HUES48 (cell line): ENCODE measurements around the gene PXN.
A peak's percentile ranks its signal among the peaks of the same experiment; 100 is the strongest.
"Not testable (repeated sequence)": the region's sequence is repeated elsewhere in the genome, so short reads cannot be mapped to it uniquely, and the experiment has no call there.

Source experiments
- H3K27ac ChIP-seq: one replicate; pipeline ENCODE4 v1.7.0; 2013; ENCODE audit warnings: low read depth, low read length, inconsistent platforms
- H3K27me3 ChIP-seq: 2 replicates; pipeline ENCODE4 v1.6.1; 2013; ENCODE audit warnings: mild to moderate bottlenecking, low read length; ENCODE audit not compliant: control insufficient read depth, insufficient read depth
- H3K36me3 ChIP-seq: 2 replicates; pipeline ENCODE4 v1.6.1; 2013; ENCODE audit warnings: low read length; ENCODE audit not compliant: control insufficient read depth, insufficient read depth
- H3K4me1 ChIP-seq: 2 replicates; pipeline ENCODE4 v1.6.1; 2013; ENCODE audit warnings: mild to moderate bottlenecking, low read length; ENCODE audit not compliant: control insufficient read depth, insufficient read depth
- H3K4me3 ChIP-seq: 2 replicates; pipeline ENCODE4 v1.5.1; 2013; ENCODE audit warnings: mild to moderate bottlenecking, low read depth, low read length
- H3K9ac ChIP-seq: 2 replicates; pipeline ENCODE4 v1.6.1; 2013; ENCODE audit warnings: mild to moderate bottlenecking, low read depth, low read length, moderate library complexity
- H3K9me3 ChIP-seq: 2 replicates; pipeline ENCODE4 v1.6.1; 2013; ENCODE audit warnings: low read length; ENCODE audit not compliant: control insufficient read depth, insufficient read depth

PXN gene

DNA sequence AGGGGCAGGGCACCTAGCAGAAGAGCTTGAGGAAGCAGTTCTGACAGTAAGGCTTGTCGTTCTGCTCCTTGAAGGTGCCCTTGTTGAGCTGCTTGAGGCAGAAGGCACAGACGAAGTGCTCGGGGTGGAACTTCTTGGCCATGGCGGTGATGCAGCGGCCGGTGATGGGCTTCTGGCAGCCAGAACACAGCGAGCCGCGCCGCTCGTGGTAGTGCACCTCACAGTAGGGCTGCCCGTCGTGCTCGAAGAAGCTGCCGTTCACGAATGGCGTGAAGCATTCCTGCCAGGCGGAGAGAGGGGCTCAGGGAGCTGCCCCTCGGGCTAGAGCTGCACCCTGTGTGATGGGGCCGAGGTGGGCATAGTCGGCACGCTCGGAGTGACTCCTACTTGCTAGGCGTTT lies 53.2 kb downstream of the PXN start:
- Histone ChIP-seq H3K9me3 (no peaks in the 10 kb centered on the region), H3K4me3 (no peak overlapping the region), H3K27me3 (no peaks in the 10 kb centered on the region), H3K36me3 (peaks cover 69% of the 10 kb centered on the region), H3K9ac (no peak overlapping the region), H3K27ac (no peak overlapping the region), H3K4me1 (no peaks in the 10 kb centered on the region)

GRCh38 chr12:120211904-120212283 lies 53.6 kb downstream of the PXN start:
- H3K4me3 ChIP-seq, result no peak overlapping the region
- H3K27ac ChIP-seq, result no peak overlapping the region
- peaks cover 72% of the 10 kb centered on the region for H3K36me3 ChIP-seq
- no peaks in the 10 kb centered on the region for H3K4me1 ChIP-seq
- no peaks in the 10 kb centered on the region for H3K27me3 ChIP-seq
- no peak overlapping the region for H3K9ac ChIP-seq
- no peaks in the 10 kb centered on the region for H3K9me3 ChIP-seq

DNA sequence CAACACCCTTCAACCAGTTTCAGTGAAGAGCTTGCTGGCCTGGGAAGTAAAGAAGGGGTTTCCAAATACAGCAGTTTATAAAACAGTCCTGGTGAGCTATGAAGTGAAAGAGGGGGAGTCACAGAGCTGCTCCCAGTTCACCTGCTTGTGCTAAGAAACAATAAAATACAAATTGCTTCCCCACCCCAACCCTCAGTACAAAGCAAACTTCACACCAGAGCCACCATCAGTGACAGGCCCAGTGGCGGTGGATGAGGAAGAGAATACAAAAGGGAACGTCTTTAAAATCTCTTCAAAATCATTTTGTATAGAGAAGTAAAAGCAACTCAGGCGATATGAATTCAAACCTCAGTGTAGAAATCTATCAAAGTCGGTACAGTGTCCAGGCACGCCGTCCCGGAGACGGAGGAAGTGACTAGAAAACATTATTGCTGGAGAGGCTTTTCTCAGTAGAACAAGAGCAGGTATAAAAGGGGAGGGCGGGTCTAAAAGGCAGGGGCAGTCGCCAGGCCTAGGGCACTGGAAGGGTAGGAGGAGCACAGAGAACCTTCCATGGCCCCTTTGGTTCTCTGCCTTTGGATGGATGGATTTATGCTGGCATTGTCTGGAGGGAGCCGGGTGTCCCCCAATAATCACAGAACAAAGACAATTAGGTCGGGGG lies 54.2 kb downstream of the PXN start:
- no peaks in the 10 kb centered on the region for H3K9me3 ChIP-seq
- no peaks in the 10 kb centered on the region for H3K4me1 ChIP-seq
- no peak overlapping the region for H3K9ac ChIP-seq
- no peaks in the 10 kb centered on the region for H3K27me3 ChIP-seq
- peaks cover 78% of the 10 kb centered on the region for H3K36me3 ChIP-seq
- no peak overlapping the region for H3K4me3 ChIP-seq
- no peak overlapping the region for H3K27ac ChIP-seq

DNA sequence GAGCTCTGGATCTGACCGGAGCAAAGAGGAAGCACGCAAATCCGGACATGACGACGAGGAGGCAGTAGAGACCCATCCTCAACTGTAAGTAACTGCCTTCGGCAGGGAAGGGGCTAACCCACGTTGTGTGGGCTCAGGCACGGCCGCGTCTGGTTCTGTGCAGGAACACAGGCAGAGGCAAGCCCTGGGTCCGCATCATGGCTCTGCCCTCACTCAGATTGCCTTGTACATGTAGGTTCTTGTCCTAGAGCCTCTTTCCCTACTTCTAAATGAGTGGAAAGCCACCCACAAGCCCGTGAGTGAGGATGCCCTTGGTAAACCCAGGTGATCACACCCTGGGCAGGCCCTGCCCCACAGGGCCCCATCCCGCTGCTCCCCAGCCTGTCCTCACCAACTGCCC lies 55.7 kb downstream of the PXN start:
- H3K36me3 ChIP-seq, result peaks cover 72% of the 10 kb centered on the region
- H3K9ac ChIP-seq, result no peak overlapping the region
- H3K9me3 ChIP-seq, result no peaks in the 10 kb centered on the region
- no peaks in the 10 kb centered on the region for H3K27me3 ChIP-seq
- no peak overlapping the region for H3K4me3 ChIP-seq
- no peak overlapping the region for H3K27ac ChIP-seq
- H3K4me1 ChIP-seq, result no peaks in the 10 kb centered on the region

GRCh38 chr12:120207227-120207626 lies 58.3 kb downstream of the PXN start:
- Histone ChIP-seq H3K9ac (no peak overlapping the region), H3K4me1 (no peaks in the 10 kb centered on the region), H3K27me3 (no peaks in the 10 kb centered on the region), H3K36me3 (peaks cover 49% of the 10 kb centered on the region), H3K4me3 (no peak overlapping the region), H3K9me3 (no peaks in the 10 kb centered on the region), H3K27ac (no peak overlapping the region)

GRCh38 chr12:120206781-120207180 lies 58.7 kb downstream of the PXN start:
- H3K36me3 ChIP-seq, result peaks cover 45% of the 10 kb centered on the region
- H3K9me3 ChIP-seq, H3K4me1 ChIP-seq, H3K4me3 ChIP-seq, H3K9ac ChIP-seq, H3K27ac ChIP-seq, H3K27me3 ChIP-seq: not testable (repeated sequence)

- Histone ChIP-seq H3K36me3 (peaks cover 39% of the 10 kb centered on the region), H3K4me1 (no peaks in the 10 kb centered on the region), H3K27me3 (no peaks in the 10 kb centered on the region), H3K9ac (no peak overlapping the region), H3K27ac (no peak overlapping the region), H3K9me3 (no peaks in the 10 kb centered on the region), H3K4me3 (no peak overlapping the region)
Measured at GRCh38 chr12:120206228-120206627, 59.3 kb downstream of the PXN start.

- Histone ChIP-seq H3K27me3 (no peaks in the 10 kb centered on the region), H3K4me1 (peaks cover 4% of the 10 kb centered on the region; the same call in 1 of the 2 replicates), H3K36me3 (peaks cover 35% of the 10 kb centered on the region), H3K4me3 (no peak overlapping the region), H3K9me3 (no peaks in the 10 kb centered on the region), H3K9ac (no peak overlapping the region), H3K27ac (no peak overlapping the region)
Measured at GRCh38 chr12:120204171-120204570, 61.4 kb downstream of the PXN start.

DNA sequence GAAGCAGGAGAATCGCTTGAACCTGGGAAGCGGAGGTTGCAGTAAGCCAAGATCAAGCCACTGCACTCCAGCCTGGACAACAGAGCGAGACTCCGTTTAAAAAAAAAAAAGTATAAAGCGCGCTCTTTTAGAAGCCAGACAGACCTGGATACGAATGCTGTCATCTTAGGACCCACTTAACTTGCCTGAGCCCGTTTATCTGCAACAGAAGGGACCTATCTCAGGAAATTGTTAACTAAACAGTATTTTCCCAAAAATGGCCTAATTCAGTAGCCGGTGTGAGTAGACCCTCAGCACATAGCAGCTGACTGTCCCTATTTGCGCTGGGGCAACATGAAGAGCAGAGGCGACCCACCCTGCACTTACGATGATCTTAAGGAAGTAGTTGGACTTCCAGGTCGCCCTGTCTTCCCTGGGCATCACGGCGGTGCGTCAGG lies 65.1 kb downstream of the PXN start:
- H3K27me3 ChIP-seq, result no peaks in the 10 kb centered on the region
- H3K9me3 ChIP-seq, result no peaks in the 10 kb centered on the region
- peak overlapping the region; percentile 97 for H3K9ac ChIP-seq
- peaks cover 7% of the 10 kb centered on the region; the same call in 1 of the 2 replicates for H3K4me1 ChIP-seq
- peaks cover 48% of the 10 kb centered on the region for H3K36me3 ChIP-seq
- H3K4me3 ChIP-seq, result peak overlapping the region; percentile 100
- H3K27ac ChIP-seq, result peak overlapping the region; percentile 93

GRCh38 chr12:120199595-120200306 lies 65.8 kb downstream of the PXN start:
- H3K4me1 ChIP-seq, result peaks cover 11% of the 10 kb centered on the region; the same call in 1 of the 2 replicates
- H3K36me3 ChIP-seq, result peaks cover 46% of the 10 kb centered on the region
- no peaks in the 10 kb centered on the region for H3K27me3 ChIP-seq

DNA sequence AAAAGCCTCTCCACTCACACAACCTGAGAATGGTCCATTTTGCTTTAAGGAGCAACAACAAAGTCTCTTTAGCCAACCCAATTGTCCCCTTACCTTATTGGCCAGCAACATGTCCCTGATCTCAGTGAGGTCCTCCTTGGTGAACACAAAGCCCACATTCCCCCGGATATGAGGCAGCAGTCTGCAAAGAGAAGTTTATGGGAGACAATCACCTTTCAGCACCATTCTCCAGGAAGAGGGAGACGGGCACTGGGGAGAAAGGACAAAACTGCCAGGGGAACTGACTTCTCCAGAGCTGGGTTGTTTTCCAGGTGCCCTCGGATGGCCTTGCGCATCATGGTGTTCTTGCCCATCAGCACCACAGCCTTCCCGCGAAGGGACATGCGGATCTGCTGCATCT lies 66.5 kb downstream of the PXN start:
- Histone ChIP-seq H3K4me3 (peak overlapping the region; percentile 100), H3K36me3 (peaks cover 46% of the 10 kb centered on the region), H3K4me1 (peaks cover 11% of the 10 kb centered on the region; the same call in 1 of the 2 replicates), H3K27ac (peak overlapping the region; percentile 93), H3K9me3 (no peaks in the 10 kb centered on the region), H3K27me3 (no peaks in the 10 kb centered on the region), H3K9ac (peak overlapping the region; percentile 97)

More at GRCh38 chr12:120199595-120200306, 65.8 kb downstream of the PXN start:
- Histone ChIP-seq H3K27ac (peak overlapping the region; percentile 93), H3K9me3 (no peaks in the 10 kb centered on the region), H3K9ac (peak overlapping the region; percentile 97), H3K4me3 (peak overlapping the region; percentile 100)
